GM12878 (cell line): ENCODE results near the gene NAALADL2. TPM values are rescaled to one million over a fixed set of nuclear protein-coding genes. Genes with fewer than 3 reads are reported as not detected.

Source experiments
- ATAC-seq: fragments of 200-7000 bp; cut with Tn5 transposase; 3 replicates; pipeline ENCODE4 v1.9.1; 2020; ENCODE audit warnings: mild to moderate bottlenecking, moderate library complexity
- BruUV-seq: library from RNA; stranded (reverse); fragments of 400-500 nt; replicated peaks from 2 replicates; lab custom pipeline; 2021; lab: Mats Ljungman, UMichigan
- CTCF ChIA-PET: fragments of 300-600 bp; sonication (Branson Sonifier 250); formaldehyde crosslinking; extraction: SDS; loops from one replicate; lab custom pipeline; 2021; ENCODE audit warnings: inconsistent platforms; lab: Yijun Ruan, JAX
- POLR2A ChIA-PET: fragments of 350-600 bp; formaldehyde crosslinking; extraction: SDS; loops from one replicate; lab custom pipeline; 2021; ENCODE audit warnings: inconsistent platforms; lab: Charles Lee
- RAD21 ChIA-PET: fragments of 300-600 bp; sonication (Branson Sonifier 250); formaldehyde crosslinking; loops from one replicate; lab custom pipeline; 2023; ENCODE audit warnings: antibody characterized with exemption; ENCODE audit not compliant: unreplicated experiment; lab: Charles Lee
- SMC1A ChIA-PET: fragments of 300-600 bp; sonication (Branson Sonifier 250); formaldehyde crosslinking; loops from one replicate; lab custom pipeline; 2023; ENCODE audit not compliant: unreplicated experiment, uncharacterized antibody; lab: Charles Lee
- DNase-seq: peaks from one replicate; pipeline ENCODE4 v3.0.0-alpha.2; 2011; ENCODE audit warnings: low read depth, low spot score
- FAIRE-seq: peaks from 3 replicates; lab custom pipeline; 2011; peaks lifted over from hg19 to GRCh38; lab: Jason Lieb, UNC
- H2AFZ ChIP-seq: 2 replicates; pipeline ENCODE4 v1.6.0; 2011; ENCODE audit warnings: low read depth, low read length, control low read depth; ENCODE audit not compliant: control insufficient read depth
- H3K27ac ChIP-seq: 2 replicates; pipeline ENCODE4 v1.5.1; 2011; ENCODE audit warnings: control low read depth; ENCODE audit not compliant: control insufficient read depth, insufficient read depth
- H3K27me3 ChIP-seq, 2 experiments: replicated peaks in 1 of 2; 2 replicates each; pipeline versions ENCODE4 v1.6.0 to v1.6.1; 2011; ENCODE audit warnings: low read length in 1 of 2; ENCODE audit not compliant: control insufficient read depth in 2 of 2, insufficient read depth in 2 of 2
- H3K36me3 ChIP-seq, 2 experiments: 2 replicates each; pipeline ENCODE4 v1.5.1; 2011; ENCODE audit warnings: low read length in 1 of 2; ENCODE audit not compliant: control insufficient read depth in 2 of 2, insufficient read depth in 2 of 2
- H3K4me1 ChIP-seq: 2 replicates; pipeline ENCODE4 v1.6.1; 2011; ENCODE audit warnings: mild to moderate bottlenecking, low read length, moderate library complexity, mixed read lengths; ENCODE audit not compliant: control insufficient read depth, insufficient read depth
- H3K4me2 ChIP-seq: 2 replicates; pipeline ENCODE4 v1.6.0; 2011; ENCODE audit warnings: control low read depth; ENCODE audit not compliant: control insufficient read depth, insufficient read depth
- H3K4me3 ChIP-seq: fragments of 200-600 bp; sonication (generic); 2 replicates; pipeline ENCODE4 v1.5.1; 2016
- H3K79me2 ChIP-seq: 2 replicates; pipeline ENCODE4 v1.6.0; 2011; ENCODE audit warnings: low read length; ENCODE audit not compliant: control insufficient read depth, insufficient read depth
- H3K9ac ChIP-seq: 2 replicates; pipeline ENCODE4 v1.8.0; 2011; ENCODE audit warnings: low read length, control low read depth, mixed read lengths; ENCODE audit not compliant: control insufficient read depth, insufficient read depth
- H3K9me3 ChIP-seq: replicated peaks from 3 replicates; pipeline ENCODE4 v1.5.1; 2011; ENCODE audit warnings: mild to moderate bottlenecking, low read length; ENCODE audit not compliant: control insufficient read depth, insufficient read depth
- H4K20me1 ChIP-seq: 2 replicates; pipeline ENCODE4 v1.6.0; 2011; ENCODE audit not compliant: control insufficient read depth, insufficient read depth
- BHLHE40 ChIP-seq, 2 experiments: fragments of 450-650 bp in 1 of 2; IDR thresholded peaks; 2 replicates each; pipeline ENCODE4 v1.6.1; 2011 to 2017; ENCODE audit warnings: low read depth in 2 of 2, borderline replicate concordance in 1 of 2, improper control_type of control experiment in 1 of 2, low read length in 1 of 2, mild to moderate bottlenecking in 1 of 2
- CHD1 ChIP-seq: IDR thresholded peaks from 2 replicates; pipeline ENCODE4 v1.6.1; 2012; ENCODE audit warnings: low read depth, low read length, improper control_type of control experiment
- ESRRA ChIP-seq: IDR thresholded peaks from 2 replicates; pipeline ENCODE4 v1.6.1; 2012; ENCODE audit warnings: mild to moderate bottlenecking, low read length, improper control_type of control experiment
- ETV6 ChIP-seq, 2 experiments: fragments of 450-650 bp in 1 of 2; IDR thresholded peaks in 1 of 2; conservative IDR thresholded peaks in 1 of 2; 2 replicates each; pipeline ENCODE4 v1.6.1; 2014; ENCODE audit warnings: antibody characterized with exemption in 1 of 2, borderline replicate concordance in 1 of 2, low read depth in 1 of 2, mild to moderate bottlenecking in 1 of 2, moderate library complexity in 1 of 2
- FOXK2 ChIP-seq: fragments of 450-650 bp; IDR thresholded peaks from 2 replicates; pipeline ENCODE4 v1.6.1; 2017; ENCODE audit warnings: mild to moderate bottlenecking, moderate library complexity
- MEF2A ChIP-seq: IDR thresholded peaks from 2 replicates; pipeline ENCODE4 v1.6.1; 2011; ENCODE audit warnings: low read depth, mild to moderate bottlenecking, low read length, moderate library complexity; ENCODE audit not compliant: insufficient read depth
- NR2C1 ChIP-seq: fragments of 450-650 bp; IDR thresholded peaks from 2 replicates; pipeline ENCODE4 v1.6.1; 2017; ENCODE audit warnings: antibody characterized with exemption, mild to moderate bottlenecking, moderate library complexity
- PML ChIP-seq: IDR thresholded peaks from 2 replicates; pipeline ENCODE4 v1.6.1; 2012; ENCODE audit warnings: low read length, inconsistent platforms
- RFX5 ChIP-seq: IDR thresholded peaks from 2 replicates; pipeline ENCODE4 v1.6.1; 2011; ENCODE audit warnings: low read depth, low read length, improper control_type of control experiment
- SMAD5 ChIP-seq: IDR thresholded peaks from 2 replicates; pipeline ENCODE4 v1.6.1; 2016; ENCODE audit warnings: antibody characterized with exemption, low read depth
- SUPT20H ChIP-seq: IDR thresholded peaks from 2 replicates; pipeline ENCODE4 v1.6.1; 2011; ENCODE audit warnings: low read depth, mild to moderate bottlenecking, low read length, moderate library complexity, borderline replicate concordance; ENCODE audit not compliant: control insufficient read depth
- ZZZ3 ChIP-seq: IDR thresholded peaks from 2 replicates; pipeline ENCODE4 v1.6.1; 2011; ENCODE audit warnings: low read depth; ENCODE audit not compliant: control insufficient read depth, insufficient read length
- WGBS: methylation state at CpG from one replicate; pipeline ENCODE4 v1.1.6; 2016; ENCODE audit warnings: low lambda C conversion rate; ENCODE audit not compliant: insufficient replicate concordance, insufficient coverage; ENCODE audit errors: missing lambda C conversion rate; 5-methylcytosine and 5-hydroxymethylcytosine counted together
- in situ Hi-C: fragments of 300-500 bp; cut with MboI; formaldehyde crosslinking; loops from 9 replicates; pipeline ENCODE4 v1.14.3; 2018; ENCODE audit warnings: mixed read lengths
- intact Hi-C: fragments of 100-400 bp; cut with micrococcal nuclease; formaldehyde crosslinking; loops from one replicate; pipeline ENCODE4 v1.14.2; 2022; ENCODE audit not compliant: unreplicated experiment
- polyA plus RNA-seq, 11 experiments: library from polyadenylated mRNA; depleted of rRNA in 4 of 11; unstranded in 6 of 11; stranded (reverse) in 5 of 11; fragments of >200 nt; fragmentation: Nextera tagmentation in 4 of 11; fragmentation: Illumina TruSeq in 1 of 11; extraction: Ambion mirVana in 4 of 11; extraction: Trizol in 1 of 11; gene quantifications; 1 replicate in 1 of 11; 2 replicates in 10 of 11; pipeline versions ENCODE4 v1.2.1 to v1.2.3, GENCODE V29; 2011 to 2016; ENCODE audit warnings: inconsistent platforms in 2 of 11, missing spikeins in 2 of 11, low read depth in 1 of 11
- total RNA-seq, 4 experiments: library from RNA; depleted of rRNA in 3 of 4; stranded (reverse); fragments of >200 nt in 3 of 4; fragmentation: Illumina TruSeq in 1 of 4; extraction: Trizol in 1 of 4; gene quantifications; 2 replicates each; pipeline versions ENCODE4 v1.2.1 to v1.2.3, GENCODE V29; 2013 to 2021
- TF ChIP-seq, protein P1 (sequence below): fragments of 450-650 bp; IDR thresholded peaks from 2 replicates; pipeline ENCODE4 v1.6.1; 2018; ENCODE audit warnings: borderline replicate concordance, mild to moderate bottlenecking; ENCODE audit not compliant: partially characterized antibody
- TF ChIP-seq, protein P2 (sequence below): fragments of 450-650 bp; IDR thresholded peaks from 2 replicates; pipeline ENCODE4 v1.6.1; 2017; ENCODE audit warnings: mild to moderate bottlenecking, low read depth, inconsistent platforms; ENCODE audit not compliant: poor library complexity, severe bottlenecking
- TF ChIP-seq, protein P3 (sequence below): fragments of 450-650 bp; IDR thresholded peaks from 2 replicates; pipeline ENCODE4 v1.6.1; 2017; ENCODE audit warnings: antibody characterized with exemption, mild to moderate bottlenecking, moderate library complexity

The NAALADL2 gene
- total and polyA plus RNA-seq, 10 of the 15 experiments (the other 5 are each of a cell fraction or from before 2014, with no cell fraction given), result 0.06 to 10.8 (median 0.46) TPM

DNA sequence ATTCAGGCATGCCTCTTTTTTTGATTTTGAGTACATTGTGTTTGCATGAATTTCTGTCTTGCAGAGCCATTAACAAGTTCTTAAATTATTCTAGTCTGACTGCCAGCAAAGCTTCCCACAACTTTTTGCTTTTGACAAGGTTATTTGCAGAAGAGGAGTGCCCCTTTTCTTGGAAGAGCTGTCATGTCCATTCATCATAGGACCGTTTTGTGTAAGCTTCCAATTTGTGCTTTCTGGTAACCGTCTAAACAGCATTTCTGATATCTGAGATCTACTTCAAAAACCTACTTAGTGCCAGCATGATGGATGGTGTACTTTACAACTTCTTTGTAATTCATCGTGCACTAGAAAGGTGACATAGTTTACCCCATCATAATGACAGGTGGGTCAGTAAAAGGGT lies 379.7 kb downstream of the NAALADL2 start (continued):
- TF ChIP-seq MEF2A (no peak), BHLHE40 (IDR thresholded peaks at IDR 0.05; ENCODE audit: borderline replicate concordance in 1 of 2, low read depth in 2 of 2, low read length in 1 of 2) (no peak), CHD1 (no peak), RFX5 (no peak), ETV6 (conservative IDR thresholded peaks at IDR 0.05 in 1 of 2, IDR thresholded peaks at IDR 0.05 in 1 of 2; ENCODE audit: borderline replicate concordance in 1 of 2, low read depth in 1 of 2) (no peak), ESRRA (no peak)
- TF ChIP-seq, protein P1, sequence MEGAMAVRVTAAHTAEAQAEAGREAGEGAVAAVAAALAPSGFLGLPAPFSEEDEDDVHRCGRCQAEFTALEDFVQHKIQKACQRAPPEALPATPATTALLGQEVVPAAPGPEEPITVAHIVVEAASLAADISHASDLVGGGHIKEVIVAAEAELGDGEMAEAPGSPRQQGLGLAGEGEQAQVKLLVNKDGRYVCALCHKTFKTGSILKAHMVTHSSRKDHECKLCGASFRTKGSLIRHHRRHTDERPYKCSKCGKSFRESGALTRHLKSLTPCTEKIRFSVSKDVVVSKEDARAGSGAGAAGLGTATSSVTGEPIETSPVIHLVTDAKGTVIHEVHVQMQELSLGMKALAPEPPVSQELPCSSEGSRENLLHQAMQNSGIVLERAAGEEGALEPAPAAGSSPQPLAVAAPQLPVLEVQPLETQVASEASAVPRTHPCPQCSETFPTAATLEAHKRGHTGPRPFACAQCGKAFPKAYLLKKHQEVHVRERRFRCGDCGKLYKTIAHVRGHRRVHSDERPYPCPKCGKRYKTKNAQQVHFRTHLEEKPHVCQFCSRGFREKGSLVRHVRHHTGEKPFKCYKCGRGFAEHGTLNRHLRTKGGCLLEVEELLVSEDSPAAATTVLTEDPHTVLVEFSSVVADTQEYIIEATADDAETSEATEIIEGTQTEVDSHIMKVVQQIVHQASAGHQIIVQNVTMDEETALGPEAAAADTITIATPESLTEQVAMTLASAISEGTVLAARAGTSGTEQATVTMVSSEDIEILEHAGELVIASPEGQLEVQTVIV, result no peak

DNA sequence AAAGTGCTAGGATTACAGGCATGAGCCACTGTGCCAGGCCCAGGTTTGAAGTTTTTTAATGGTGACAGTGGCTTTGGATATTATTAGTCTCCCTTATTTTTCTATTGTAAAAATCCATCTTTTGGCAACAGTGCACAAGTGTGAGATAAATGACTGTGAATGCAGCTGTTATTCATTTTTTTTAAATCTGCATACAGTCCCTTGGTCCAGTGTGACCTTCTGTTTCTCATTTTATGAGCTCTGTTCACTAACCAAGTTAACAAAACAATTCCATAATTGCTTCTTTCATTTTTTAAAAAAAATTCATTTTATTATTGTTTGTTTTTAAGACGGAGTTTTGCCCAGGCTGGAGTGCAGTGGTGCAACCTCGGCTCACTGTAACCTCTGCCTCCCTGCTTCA lies 381.8 kb downstream of the NAALADL2 start:
- ChIA-PET POLR2A (interaction anchor here (0.6 to 1.0 kb wide), 3 partner anchors 9 to 245 kb away, joined by 3 to 6 read pairs (median 4); no protein-coding TSS in a partner anchor), SMC1A (interaction anchor here (0.6 to 3.1 kb wide), 4 partner anchors 9 to 58 kb away, joined by 3 to 10 read pairs (median 3); no protein-coding TSS in a partner anchor)
- Histone ChIP-seq H3K36me3 (peaks cover 0 to 4% of the 10 kb centered on the region in 2 experiments; a peak in 3 of 4 replicates), H3K4me3 (no peak overlapping the region), H4K20me1 (no peaks in the 10 kb centered on the region)
- ATAC-seq (no peak), FAIRE-seq (no peak)
- WGBS, result 67% methylated on average over 2 of the region's 2 CpGs
- in situ Hi-C loops, result no loop called here
- TF ChIP-seq BHLHE40 (IDR thresholded peaks at IDR 0.05; ENCODE audit: borderline replicate concordance in 1 of 2, low read depth in 2 of 2, low read length in 1 of 2) (no peak), FOXK2 (no peak), SUPT20H (no peak), SMAD5 (no peak), MEF2A (no peak), ZZZ3 (no peak), NR2C1 (no peak), PML (no peak)
- TF ChIP-seq, protein P2, sequence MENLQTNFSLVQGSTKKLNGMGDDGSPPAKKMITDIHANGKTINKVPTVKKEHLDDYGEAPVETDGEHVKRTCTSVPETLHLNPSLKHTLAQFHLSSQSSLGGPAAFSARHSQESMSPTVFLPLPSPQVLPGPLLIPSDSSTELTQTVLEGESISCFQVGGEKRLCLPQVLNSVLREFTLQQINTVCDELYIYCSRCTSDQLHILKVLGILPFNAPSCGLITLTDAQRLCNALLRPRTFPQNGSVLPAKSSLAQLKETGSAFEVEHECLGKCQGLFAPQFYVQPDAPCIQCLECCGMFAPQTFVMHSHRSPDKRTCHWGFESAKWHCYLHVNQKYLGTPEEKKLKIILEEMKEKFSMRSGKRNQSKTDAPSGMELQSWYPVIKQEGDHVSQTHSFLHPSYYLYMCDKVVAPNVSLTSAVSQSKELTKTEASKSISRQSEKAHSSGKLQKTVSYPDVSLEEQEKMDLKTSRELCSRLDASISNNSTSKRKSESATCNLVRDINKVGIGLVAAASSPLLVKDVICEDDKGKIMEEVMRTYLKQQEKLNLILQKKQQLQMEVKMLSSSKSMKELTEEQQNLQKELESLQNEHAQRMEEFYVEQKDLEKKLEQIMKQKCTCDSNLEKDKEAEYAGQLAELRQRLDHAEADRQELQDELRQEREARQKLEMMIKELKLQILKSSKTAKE, result no peak
- TF ChIP-seq, protein P3, sequence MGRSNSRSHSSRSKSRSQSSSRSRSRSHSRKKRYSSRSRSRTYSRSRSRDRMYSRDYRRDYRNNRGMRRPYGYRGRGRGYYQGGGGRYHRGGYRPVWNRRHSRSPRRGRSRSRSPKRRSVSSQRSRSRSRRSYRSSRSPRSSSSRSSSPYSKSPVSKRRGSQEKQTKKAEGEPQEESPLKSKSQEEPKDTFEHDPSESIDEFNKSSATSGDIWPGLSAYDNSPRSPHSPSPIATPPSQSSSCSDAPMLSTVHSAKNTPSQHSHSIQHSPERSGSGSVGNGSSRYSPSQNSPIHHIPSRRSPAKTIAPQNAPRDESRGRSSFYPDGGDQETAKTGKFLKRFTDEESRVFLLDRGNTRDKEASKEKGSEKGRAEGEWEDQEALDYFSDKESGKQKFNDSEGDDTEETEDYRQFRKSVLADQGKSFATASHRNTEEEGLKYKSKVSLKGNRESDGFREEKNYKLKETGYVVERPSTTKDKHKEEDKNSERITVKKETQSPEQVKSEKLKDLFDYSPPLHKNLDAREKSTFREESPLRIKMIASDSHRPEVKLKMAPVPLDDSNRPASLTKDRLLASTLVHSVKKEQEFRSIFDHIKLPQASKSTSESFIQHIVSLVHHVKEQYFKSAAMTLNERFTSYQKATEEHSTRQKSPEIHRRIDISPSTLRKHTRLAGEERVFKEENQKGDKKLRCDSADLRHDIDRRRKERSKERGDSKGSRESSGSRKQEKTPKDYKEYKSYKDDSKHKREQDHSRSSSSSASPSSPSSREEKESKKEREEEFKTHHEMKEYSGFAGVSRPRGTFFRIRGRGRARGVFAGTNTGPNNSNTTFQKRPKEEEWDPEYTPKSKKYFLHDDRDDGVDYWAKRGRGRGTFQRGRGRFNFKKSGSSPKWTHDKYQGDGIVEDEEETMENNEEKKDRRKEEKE, result no peak
- TF ChIP-seq, all 136 proteins: peak for 0
- no peak overlapping the region for H3K9ac ChIP-seq
- H3K27me3 ChIP-seq, result no peaks in the 10 kb centered on the region
- no TSS peak for BruUV-seq
- no peak overlapping the region for H3K4me2 ChIP-seq
- H2AFZ ChIP-seq, result no peak overlapping the region
- no peak overlapping the region for H3K27ac ChIP-seq
- intact Hi-C loops, result no loop called here
- RAD21 ChIA-PET, result interaction anchor here (0.6 to 1.8 kb wide), 4 partner anchors 17 to 477 kb away, joined by 4 to 8 read pairs (median 4); no protein-coding TSS in a partner anchor
- CTCF ChIA-PET, result interaction anchor here (1.5 kb wide), 1 partner anchor 11 kb away, joined by 3 read pairs; no protein-coding TSS in a partner anchor
- H3K4me1 ChIP-seq, result no peaks in the 10 kb centered on the region
- H3K79me2 ChIP-seq, result no peaks in the 10 kb centered on the region
- DNase-seq, result no peak
- H3K9me3 ChIP-seq, result no peaks in the 10 kb centered on the region
